ENCODE results near the gene ECE2. TPM values are rescaled to one million over a fixed set of nuclear protein-coding genes. Genes with fewer than 3 reads are reported as not detected.
"Not testable (repeated sequence)": the region's sequence is repeated elsewhere in the genome, so short reads cannot be mapped to it uniquely, and the experiment has no call there.

Gene ECE2
- total RNA-seq, 1 experiment from 2014 or later = not detected

- not testable (repeated sequence) for DNase-seq (ENCODE audit: low read depth)
Measured at GRCh38 chr3:184267249-184267648, 8.6 kb upstream of the ECE2 start.

- no peak for DNase-seq (ENCODE audit: low read depth)
Measured at GRCh38 chr3:184272269-184272668, 3.6 kb upstream of the ECE2 start.

GRCh38 chr3:184275381-184275701 lies 481 bp upstream of the ECE2 start:
- no peak for DNase-seq (ENCODE audit: low read depth)

DNA sequence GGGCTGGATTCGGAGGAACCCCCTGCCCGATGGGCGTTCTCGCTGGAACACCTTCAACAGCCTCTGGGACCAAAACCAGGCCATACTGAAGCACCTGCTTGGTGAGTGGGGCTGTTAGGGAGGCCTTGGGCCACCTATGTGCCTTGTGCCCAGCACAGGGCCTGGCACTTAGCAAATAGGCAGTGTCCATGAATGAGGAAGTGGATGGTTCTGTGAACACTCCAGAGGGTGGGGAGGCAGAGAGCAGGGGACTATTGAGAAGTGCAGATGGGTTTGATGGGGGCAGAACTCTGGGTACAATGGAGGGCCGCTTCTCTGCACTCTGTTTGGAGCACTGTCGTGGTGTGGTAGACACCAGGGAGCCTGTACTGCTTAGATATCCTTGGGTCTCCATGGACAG lies 1.5 kb downstream of the ECE2 start:
- no peak for DNase-seq (ENCODE audit: low read depth)

DNA sequence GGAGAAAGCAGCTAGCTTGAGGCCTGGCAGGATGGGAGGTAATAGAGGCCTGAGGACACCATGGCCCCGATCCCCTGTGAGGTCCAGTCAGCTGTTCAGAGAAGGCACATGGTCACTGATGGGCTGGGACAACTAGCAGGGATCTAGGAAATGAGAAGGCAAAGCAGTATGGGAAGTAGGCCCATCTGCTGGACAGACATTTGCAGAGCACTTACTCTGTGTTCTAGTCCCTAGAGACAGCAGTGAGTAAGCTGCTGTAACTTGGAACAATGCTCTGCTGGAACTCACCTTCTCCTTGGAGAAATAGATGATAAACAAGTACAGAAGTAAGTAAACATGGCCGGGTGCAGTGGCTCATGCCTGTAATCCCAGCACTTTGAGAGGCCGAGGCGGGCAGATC lies 7.1 kb downstream of the ECE2 start:
- DNase-seq (ENCODE audit: low read depth) = no peak

- DNase-seq (ENCODE audit: low read depth) = no peak
Measured at GRCh38 chr3:184283681-184284080, 7.9 kb downstream of the ECE2 start.

DNA sequence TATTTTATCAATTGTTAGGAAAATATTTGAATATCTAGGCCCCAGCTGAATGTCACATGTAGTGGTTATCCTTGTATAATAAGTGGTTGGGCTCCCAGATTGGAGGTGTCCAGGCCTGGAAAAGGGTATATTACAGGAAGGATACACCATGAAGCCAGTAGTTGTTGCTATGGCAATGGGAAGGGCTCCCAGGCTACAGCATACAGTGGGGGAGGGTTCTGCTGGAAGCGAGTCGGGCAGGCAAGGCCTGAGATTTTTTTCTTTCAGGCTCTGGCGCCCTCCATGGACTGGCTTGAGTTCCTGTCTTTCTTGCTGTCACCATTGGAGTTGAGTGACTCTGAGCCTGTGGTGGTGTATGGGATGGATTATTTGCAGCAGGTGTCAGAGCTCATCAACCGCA lies 8.9 kb downstream of the ECE2 start:
- peak; percentile 69 for DNase-seq (ENCODE audit: low read depth)

GRCh38 chr3:184289426-184289938 lies 13.7 kb downstream of the ECE2 start:
- DNase-seq (ENCODE audit: low read depth) = peak; percentile 75

- DNase-seq (ENCODE audit: low read depth) = no peak
Measured at GRCh38 chr3:184290331-184290730, 14.5 kb downstream of the ECE2 start.

DNA sequence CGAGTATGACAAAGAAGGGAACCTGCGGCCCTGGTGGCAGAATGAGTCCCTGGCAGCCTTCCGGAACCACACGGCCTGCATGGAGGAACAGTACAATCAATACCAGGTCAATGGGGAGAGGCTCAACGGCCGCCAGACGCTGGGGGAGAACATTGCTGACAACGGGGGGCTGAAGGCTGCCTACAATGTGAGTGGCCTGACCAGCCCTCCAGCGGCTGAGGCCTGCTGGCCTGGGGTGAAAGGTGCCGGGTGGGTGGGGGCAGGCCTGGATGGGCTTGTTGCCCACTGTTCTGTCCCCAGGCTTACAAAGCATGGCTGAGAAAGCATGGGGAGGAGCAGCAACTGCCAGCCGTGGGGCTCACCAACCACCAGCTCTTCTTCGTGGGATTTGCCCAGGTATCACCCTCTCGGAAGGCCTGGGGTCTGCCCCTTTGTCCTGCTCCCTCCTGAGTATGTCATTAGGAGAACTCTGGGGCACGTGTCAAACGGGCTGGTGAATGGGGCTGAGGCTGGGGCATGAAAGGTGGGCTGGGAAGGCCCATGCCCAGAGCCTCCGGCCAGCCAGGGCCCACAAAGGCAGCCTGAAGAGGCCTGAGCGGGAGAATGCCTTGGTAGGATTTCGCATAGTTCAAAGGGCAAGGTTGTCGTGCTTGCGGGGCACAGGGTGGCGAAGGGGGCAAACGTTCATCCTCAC lies 15.4 kb downstream of the ECE2 start:
- DNase-seq (ENCODE audit: low read depth) = no peak

DNA sequence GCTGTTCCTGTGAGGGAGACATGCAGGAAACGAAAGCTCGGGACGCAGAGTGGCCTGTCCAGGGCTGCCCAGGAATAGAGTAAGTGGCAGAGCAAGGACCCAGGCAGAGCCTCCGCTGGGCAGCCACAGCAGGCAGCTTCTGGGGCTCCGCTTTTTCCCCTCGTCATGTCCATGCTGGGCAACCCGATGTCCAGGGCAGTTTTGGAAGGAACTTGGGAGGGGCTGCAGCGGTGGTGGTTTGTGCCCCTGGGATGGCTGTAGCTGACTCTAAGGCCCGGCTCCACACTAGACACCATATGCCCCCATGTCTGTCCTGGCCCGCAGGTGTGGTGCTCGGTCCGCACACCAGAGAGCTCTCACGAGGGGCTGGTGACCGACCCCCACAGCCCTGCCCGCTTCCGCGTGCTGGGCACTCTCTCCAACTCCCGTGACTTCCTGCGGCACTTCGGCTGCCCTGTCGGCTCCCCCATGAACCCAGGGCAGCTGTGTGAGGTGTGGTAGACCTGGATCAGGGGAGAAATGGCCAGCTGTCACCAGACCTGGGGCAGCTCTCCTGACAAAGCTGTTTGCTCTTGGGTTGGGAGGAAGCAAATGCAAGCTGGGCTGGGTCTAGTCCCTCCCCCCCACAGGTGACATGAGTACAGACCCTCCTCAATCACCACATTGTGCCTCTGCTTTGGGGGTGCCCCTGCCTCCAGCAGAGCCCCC lies 16.1 kb downstream of the ECE2 start:
- no peak for DNase-seq (ENCODE audit: low read depth)

DNA sequence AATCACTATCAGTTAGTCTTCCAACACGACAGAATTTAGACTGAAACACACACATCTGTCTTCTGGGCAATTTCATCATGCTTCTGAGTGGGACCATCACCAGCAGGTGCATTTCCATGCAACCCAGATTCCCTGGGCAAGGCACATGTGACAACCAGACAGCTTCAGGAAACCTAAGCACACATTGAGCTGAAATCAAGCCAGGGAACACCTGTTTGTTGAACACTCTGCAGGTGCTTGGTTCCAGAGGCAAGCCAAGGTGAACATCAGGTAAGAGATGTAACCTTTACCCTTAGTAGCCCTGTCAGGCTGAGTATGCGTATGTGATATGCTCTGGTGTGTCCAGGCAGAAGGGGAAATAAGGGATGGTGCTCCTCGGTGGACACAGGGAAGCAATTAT lies 19.9 kb downstream of the ECE2 start:
- DNase-seq (ENCODE audit: low read depth) = no peak

GRCh38 chr3:184296616-184297015 lies 20.8 kb downstream of the ECE2 start:
- no peak for DNase-seq (ENCODE audit: low read depth)

DNA sequence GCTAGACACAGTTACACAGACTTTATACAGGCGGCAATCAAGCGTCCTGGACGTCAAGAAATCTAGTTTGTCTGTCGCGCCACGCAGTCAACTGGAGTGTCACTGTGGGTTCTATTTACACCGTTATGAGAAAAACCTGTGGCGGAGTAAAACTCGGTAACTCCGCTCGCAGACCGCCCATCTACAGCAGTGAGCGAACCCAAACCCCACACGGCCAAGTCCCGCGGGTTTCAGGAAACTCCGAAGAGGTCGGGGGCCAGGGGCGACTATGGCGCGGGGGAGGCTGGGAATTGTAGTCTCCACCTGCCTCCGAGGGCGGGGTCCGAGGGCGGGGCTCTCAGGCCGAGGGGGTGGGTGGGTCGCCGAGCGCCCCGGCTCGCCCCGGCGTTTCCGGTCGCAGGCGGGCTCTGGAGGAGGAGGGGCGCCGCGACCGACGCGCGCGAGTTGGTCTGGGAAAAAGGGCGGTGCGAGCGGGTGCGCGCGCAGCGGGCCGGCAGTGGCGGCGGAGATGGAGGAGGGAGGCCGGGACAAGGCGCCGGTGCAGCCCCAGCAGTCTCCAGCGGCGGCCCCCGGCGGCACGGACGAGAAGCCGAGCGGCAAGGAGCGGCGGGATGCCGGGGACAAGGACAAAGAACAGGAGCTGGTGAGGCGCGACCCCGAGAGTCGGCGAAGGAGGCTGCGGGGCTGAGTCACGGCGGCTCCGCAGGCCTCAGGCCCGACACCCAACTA lies 23.1 kb downstream of the ECE2 start, which contains the start of gene PSMD2:
Gene PSMD2 (plus strand): TSS at position 483 of the 729 bp plus-strand sequence. CDS start 26 bp downstream, at position 509.
- peak; percentile 98 for DNase-seq (ENCODE audit: low read depth)

DNA sequence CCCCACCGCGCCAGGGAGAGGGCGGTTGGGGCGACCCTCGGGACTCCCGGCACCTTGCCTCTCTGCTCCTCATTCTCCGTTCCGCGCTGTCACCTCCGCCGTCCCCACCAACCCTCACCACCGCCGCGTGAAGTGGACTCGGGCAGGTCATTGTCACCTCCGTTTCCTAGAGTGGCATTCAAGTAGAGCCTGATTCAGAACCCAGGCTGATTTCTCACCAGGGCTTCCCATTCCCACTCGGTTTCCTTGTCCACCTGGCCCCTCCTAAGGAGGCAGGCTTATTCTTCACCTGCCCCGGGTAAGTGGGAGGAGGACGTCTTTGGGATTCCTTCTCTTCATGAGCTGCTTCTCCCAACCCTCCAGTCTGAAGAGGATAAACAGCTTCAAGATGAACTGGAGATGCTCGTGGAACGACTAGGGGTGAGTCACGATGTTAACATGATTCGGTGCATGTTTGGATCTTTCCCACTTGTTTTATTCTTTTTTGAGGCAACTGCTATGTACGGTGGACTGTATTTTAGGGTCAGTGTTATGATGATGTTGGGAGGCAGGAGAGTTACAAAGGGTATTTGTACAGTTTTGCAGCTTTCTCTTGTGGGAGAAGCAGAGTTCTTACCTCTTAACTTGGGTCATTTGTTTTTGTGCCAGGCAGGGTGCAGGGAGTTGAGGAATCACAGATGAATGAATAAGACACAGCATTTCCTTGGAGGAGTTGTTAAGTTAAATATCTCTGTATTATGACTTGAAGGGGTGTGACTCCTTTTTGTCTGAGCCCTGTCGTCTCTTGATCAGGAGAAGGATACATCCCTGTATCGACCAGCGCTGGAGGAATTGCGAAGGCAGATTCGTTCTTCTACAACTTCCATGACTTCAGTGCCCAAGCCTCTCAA lies 23.9 kb downstream of the ECE2 start:
- DNase-seq (ENCODE audit: low read depth) = peak; percentile 43

DNA sequence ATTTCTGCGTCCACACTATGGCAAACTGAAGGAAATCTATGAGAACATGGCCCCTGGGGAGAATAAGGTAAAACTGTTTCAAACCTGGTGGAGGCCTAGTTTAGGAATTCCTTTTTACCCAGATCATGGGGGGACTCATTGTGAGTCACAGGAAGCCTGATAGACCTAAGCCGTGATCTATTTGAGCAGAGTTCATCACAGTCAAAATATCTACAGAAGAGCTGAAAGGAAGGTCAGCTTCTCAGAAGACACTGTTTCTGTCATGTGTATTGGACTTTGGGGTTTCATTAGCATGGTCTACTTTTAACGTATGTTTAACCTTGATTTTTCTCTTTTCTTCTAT lies 24.5 kb downstream of the ECE2 start:
- DNase-seq (ENCODE audit: low read depth) = peak; percentile 84

DNA sequence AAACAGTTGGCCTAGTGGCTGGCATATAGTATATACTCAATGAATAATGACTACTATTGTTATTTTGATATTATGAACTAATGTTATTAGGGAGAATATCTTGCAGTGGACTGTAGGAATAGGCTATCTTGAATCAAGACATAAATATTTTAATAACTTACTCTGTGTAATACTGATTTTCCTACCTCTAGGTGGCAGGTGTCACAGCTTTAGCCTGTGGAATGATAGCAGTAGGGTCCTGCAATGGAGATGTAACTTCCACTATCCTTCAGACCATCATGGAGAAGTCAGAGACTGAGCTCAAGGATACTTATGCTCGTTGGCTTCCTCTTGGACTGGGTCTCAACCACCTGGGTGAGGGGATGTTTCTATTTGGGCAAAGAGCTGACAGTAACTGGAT lies 29.8 kb downstream of the ECE2 start:
- no peak for DNase-seq (ENCODE audit: low read depth)

DNA sequence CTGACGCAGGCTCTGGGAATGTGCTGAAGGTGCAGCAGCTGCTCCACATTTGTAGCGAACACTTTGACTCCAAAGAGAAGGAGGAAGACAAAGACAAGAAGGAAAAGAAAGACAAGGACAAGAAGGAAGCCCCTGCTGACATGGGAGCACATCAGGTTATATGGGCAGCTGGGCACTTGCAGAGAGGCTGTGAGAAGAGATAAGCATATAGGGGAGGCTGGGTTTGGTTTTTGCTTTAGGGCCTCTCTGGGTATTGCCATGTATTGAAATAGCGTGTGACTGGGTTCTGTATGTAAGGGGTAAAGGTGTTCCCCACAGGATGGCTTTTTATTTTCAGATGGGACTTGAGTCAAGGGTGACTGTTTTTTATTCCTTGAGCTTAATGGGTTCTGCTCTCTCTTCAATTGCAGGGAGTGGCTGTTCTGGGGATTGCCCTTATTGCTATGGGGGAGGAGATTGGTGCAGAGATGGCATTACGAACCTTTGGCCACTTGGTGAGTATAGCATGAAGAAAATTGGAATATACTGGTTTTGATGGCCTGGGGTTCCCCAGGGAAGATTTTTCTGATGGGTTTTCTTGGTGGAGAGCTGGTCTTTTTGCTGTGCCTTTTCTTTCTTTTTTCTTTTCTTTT lies 30.6 kb downstream of the ECE2 start:
- DNase-seq (ENCODE audit: low read depth) = no peak

GRCh38 chr3:184307915-184308314 lies 32.1 kb downstream of the ECE2 start:
- DNase-seq (ENCODE audit: low read depth) = no peak

GRCh38 chr3:184308744-184309143 lies 32.9 kb downstream of the ECE2 start:
- DNase-seq (ENCODE audit: low read depth) = no peak

DNA sequence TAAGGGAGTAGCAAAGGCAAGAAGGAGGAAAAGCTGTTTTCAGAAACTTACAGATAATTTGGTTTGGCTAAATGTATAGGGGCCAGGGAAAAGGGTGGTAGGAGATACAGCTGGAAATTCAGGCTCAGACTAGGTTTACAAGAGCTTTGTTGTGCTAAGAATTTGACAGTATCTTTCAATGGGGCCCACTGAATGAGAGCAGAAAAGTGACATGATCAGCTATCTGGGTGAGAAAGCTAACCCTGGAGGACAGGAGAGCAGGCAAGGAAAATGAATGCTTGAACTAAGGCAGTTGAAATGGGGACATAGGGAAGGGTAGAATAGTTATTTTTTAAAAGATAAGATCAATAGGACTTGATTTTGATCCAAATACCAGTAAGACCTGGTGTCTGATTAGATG lies 35.8 kb downstream of the ECE2 start:
- DNase-seq (ENCODE audit: low read depth) = no peak

Measured in Daoy (cell line).